HepG2 (cell line): ENCODE data around the gene CCR2. TPM values are rescaled to one million over a fixed set of nuclear protein-coding genes. Genes with fewer than 3 reads are reported as not detected.

Experiments used
- ATAC-seq: fragments of 200-7000 bp; cut with Tn5 transposase; 3 replicates; pipeline ENCODE4 v1.9.1; 2020; ENCODE audit warnings: mild to moderate bottlenecking, moderate library complexity
- BruUV-seq: library from RNA; stranded (reverse); fragments of 400-500 nt; replicated peaks from 2 replicates; lab custom pipeline; 2021; lab: Mats Ljungman, UMichigan
- CTCF ChIA-PET: fragments of 300-600 bp; formaldehyde crosslinking; extraction: SDS; loops from one replicate; lab custom pipeline; 2021; ENCODE audit warnings: low total read pairs, inconsistent platforms, low intra/inter-chr PET ratio; lab: Yijun Ruan, JAX
- POLR2A ChIA-PET: fragments of 350-600 bp; sonication (Branson Sonifier 250); formaldehyde crosslinking; loops from one replicate; lab custom pipeline; 2020; ENCODE audit warnings: antibody characterized with exemption, inconsistent platforms; lab: Yijun Ruan, JAX
- DNase-seq: peaks from one replicate; pipeline ENCODE4 v3.0.0-alpha.2; 2015; ENCODE audit warnings: low spot score
- FAIRE-seq: peaks from 3 replicates; lab custom pipeline; 2011; peaks lifted over from hg19 to GRCh38; lab: Jason Lieb, UNC
- H2AFZ ChIP-seq: one replicate; pipeline ENCODE4 v1.6.1; 2011; ENCODE audit warnings: low read length, inconsistent platforms
- H3K27ac ChIP-seq: fragments of 300-600 bp; 3 replicates; pipeline ENCODE4 v1.8.0; 2011; ENCODE audit warnings: mixed run types, mild to moderate bottlenecking, mixed read lengths, low read length, inconsistent platforms; ENCODE audit not compliant: insufficient read depth; ENCODE audit errors: extremely low read length
- H3K27me3 ChIP-seq, 2 experiments: fragments of 200-600 bp in 1 of 2; 2 replicates in 1 of 2; 3 replicates in 1 of 2; pipeline versions ENCODE4 v1.6.0 to v1.8.0; 2011; ENCODE audit warnings: low read length in 2 of 2, mild to moderate bottlenecking in 2 of 2, moderate library complexity in 2 of 2, inconsistent platforms in 1 of 2; ENCODE audit not compliant: insufficient read depth in 2 of 2, control insufficient read depth in 1 of 2
- H3K36me3 ChIP-seq, 2 experiments: fragments of 200-600 bp in 1 of 2; replicated peaks in 1 of 2; 2 replicates in 1 of 2; 3 replicates in 1 of 2; pipeline versions ENCODE4 v1.5.1 to v1.8.0; 2011; ENCODE audit warnings: low read length in 2 of 2, inconsistent platforms in 1 of 2; ENCODE audit not compliant: insufficient read depth in 2 of 2, control insufficient read depth in 1 of 2
- H3K4me1 ChIP-seq: 2 replicates; pipeline ENCODE4 v1.5.1; 2012; ENCODE audit warnings: low read length, inconsistent platforms; ENCODE audit not compliant: insufficient read depth
- H3K4me2 ChIP-seq: 2 replicates; pipeline ENCODE4 v1.6.0; 2011; ENCODE audit warnings: low read depth, low read length, inconsistent platforms
- H3K4me3 ChIP-seq, 3 experiments: fragments of 200-600 bp in 1 of 3; sonication (generic), shearing (Covaris generic) in 1 of 3; replicated peaks in 1 of 3; 2 replicates each; pipeline ENCODE4 v1.5.1; 2011 to 2016; ENCODE audit warnings: low read length in 3 of 3, inconsistent platforms in 2 of 3, low read depth in 2 of 3, mild to moderate bottlenecking in 2 of 3, control low read depth in 1 of 3, mixed read lengths in 1 of 3; ENCODE audit not compliant: insufficient read depth in 1 of 3
- H3K79me2 ChIP-seq: one replicate; pipeline ENCODE4 v1.6.1; 2011; ENCODE audit warnings: low read length, inconsistent platforms; ENCODE audit not compliant: insufficient read depth
- H3K9ac ChIP-seq: 2 replicates; pipeline ENCODE4 v1.6.0; 2011; ENCODE audit warnings: mild to moderate bottlenecking, low read depth, low read length, inconsistent platforms; ENCODE audit not compliant: insufficient read depth
- H3K9me3 ChIP-seq: 2 replicates; pipeline ENCODE4 v1.5.1; 2012; ENCODE audit warnings: mild to moderate bottlenecking, low read length
- H4K20me1 ChIP-seq: 2 replicates; pipeline ENCODE4 v1.6.0; 2011; ENCODE audit warnings: inconsistent platforms, mild to moderate bottlenecking, low read length, moderate library complexity; ENCODE audit not compliant: insufficient read depth
- ELF3 ChIP-seq: IDR thresholded peaks from 2 replicates; pipeline ENCODE4 v1.6.1; 2016; ENCODE audit warnings: missing genetic modification reagents, missing compliant biosample characterization
- HES4 ChIP-seq: sonication (generic); formaldehyde crosslinking; IDR thresholded peaks from 2 replicates; pipeline ENCODE4 v1.9.0; 2021; ENCODE audit warnings: mild to moderate bottlenecking, missing genetic modification reagents, borderline replicate concordance
- MIER2 ChIP-seq: IDR thresholded peaks from 2 replicates; pipeline ENCODE4 v1.6.1; 2016; ENCODE audit warnings: missing biosample characterization, missing genetic modification reagents
- NR2F1 ChIP-seq, 2 experiments: fragments of 450-650 bp in 1 of 2; formaldehyde crosslinking in 1 of 2; IDR thresholded peaks; 2 replicates each; pipeline versions ENCODE4 v1.5.0 to v1.6.1; 2016 to 2020; ENCODE audit warnings: mild to moderate bottlenecking in 1 of 2, missing compliant biosample characterization in 1 of 2, missing genetic modification reagents in 1 of 2, moderate library complexity in 1 of 2
- RXRA ChIP-seq: sonication (generic); formaldehyde crosslinking; IDR thresholded peaks from 2 replicates; pipeline ENCODE4 v1.5.1; 2020; ENCODE audit warnings: missing genetic modification reagents
- SALL1 ChIP-seq: sonication (generic); formaldehyde crosslinking; IDR thresholded peaks from 2 replicates; pipeline ENCODE4 v1.8.0; 2022; ENCODE audit warnings: mild to moderate bottlenecking, missing genetic modification reagents
- SSRP1 ChIP-seq: IDR thresholded peaks from 2 replicates; pipeline ENCODE4 v1.6.1; 2016; ENCODE audit warnings: control low read depth
- TBX2 ChIP-seq: sonication (generic); formaldehyde crosslinking; IDR thresholded peaks from 2 replicates; pipeline ENCODE4 v1.5.0; 2020; ENCODE audit warnings: missing genetic modification reagents, mild to moderate bottlenecking, borderline replicate concordance
- ZNF501 ChIP-seq: sonication (generic); formaldehyde crosslinking; IDR thresholded peaks from 2 replicates; pipeline ENCODE4 v1.5.1; 2020; ENCODE audit warnings: mild to moderate bottlenecking, moderate library complexity, missing genetic modification reagents
- ZNF557 ChIP-seq: sonication (generic); formaldehyde crosslinking; IDR thresholded peaks from 2 replicates; pipeline ENCODE4 v1.4.0; 2020; ENCODE audit warnings: missing genetic modification reagents
- ZNF607 ChIP-seq: sonication (generic); formaldehyde crosslinking; IDR thresholded peaks from 2 replicates; pipeline ENCODE4 v1.5.1; 2020; ENCODE audit warnings: missing genetic modification reagents, mild to moderate bottlenecking, borderline replicate concordance
- ZNF782 ChIP-seq: sonication (generic); formaldehyde crosslinking; IDR thresholded peaks from 2 replicates; pipeline ENCODE4 v1.4.0; 2020; ENCODE audit warnings: missing genetic modification reagents, mild to moderate bottlenecking, borderline replicate concordance
- WGBS: methylation state at CpG from one replicate; pipeline ENCODE4 v1.1.6; 2017; ENCODE audit warnings: low lambda C conversion rate; 5-methylcytosine and 5-hydroxymethylcytosine counted together
- in situ Hi-C: cut with HindIII; loops from 2 replicates; pipeline ENCODE4 v1.10.0; 2017; ENCODE audit warnings: low pct_unique_long_range_greater_than_20kb; ENCODE audit not compliant: extremely low pct_ligation_motif_present
- intact Hi-C: fragments of 100-400 bp; cut with micrococcal nuclease; formaldehyde crosslinking; loops from one replicate; pipeline ENCODE4 v1.10.0; 2022; ENCODE audit not compliant: unreplicated experiment
- polyA plus RNA-seq, 8 experiments: library from polyadenylated mRNA; depleted of rRNA in 3 of 8; stranded (reverse) in 7 of 8; unstranded in 1 of 8; fragments of >200 nt; fragmentation: Illumina TruSeq in 4 of 8; extraction: Trizol in 4 of 8; gene quantifications; 2 replicates each; pipeline versions ENCODE4 v1.2.1 to v1.2.3, GENCODE V29; 2011 to 2016; ENCODE audit warnings: low read depth in 4 of 8, missing spikeins in 1 of 8, mixed read lengths in 1 of 8; ENCODE audit not compliant: insufficient read depth in 1 of 8
- total RNA-seq, 5 experiments: library from RNA; depleted of rRNA; stranded (reverse); fragments of >200 nt; fragmentation: Illumina TruSeq; extraction: Trizol; gene quantifications; 2 replicates each; pipeline ENCODE4 v1.2.3, GENCODE V29; 2016; ENCODE audit warnings: low read depth in 1 of 5
- TF ChIP-seq, protein P1 (sequence below): sonication (generic); formaldehyde crosslinking; IDR thresholded peaks from 2 replicates; pipeline ENCODE4 v1.4.0; 2020; ENCODE audit warnings: missing genetic modification reagents
- TF ChIP-seq, protein P2 (sequence below): sonication (generic); formaldehyde crosslinking; IDR thresholded peaks from 2 replicates; pipeline ENCODE4 v1.4.0; 2020; ENCODE audit warnings: missing genetic modification reagents

CCR2 gene
- total and polyA plus RNA-seq, 2 of the 13 experiments (the other 11 are each of a cell fraction or from before 2014, with no cell fraction given), result not detected

DNA sequence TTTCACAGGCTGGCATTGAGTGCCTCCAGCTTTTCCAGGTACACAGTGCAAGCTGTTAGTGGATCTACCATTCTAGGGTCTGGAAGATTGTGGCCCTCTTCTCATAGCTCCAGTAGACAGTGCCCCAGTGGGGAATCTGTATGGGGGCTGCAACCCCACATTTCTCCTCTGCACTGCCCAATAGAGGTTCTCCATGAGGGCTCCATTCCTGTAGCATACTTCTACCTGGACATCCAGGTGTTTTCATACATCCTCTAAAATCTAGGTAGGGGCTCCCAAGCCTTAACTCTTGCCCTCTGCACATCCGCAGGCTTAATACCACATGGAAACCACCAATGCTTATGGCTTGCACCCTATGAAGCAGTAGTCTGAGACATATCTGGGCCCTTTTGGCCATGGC is 15.1 kb upstream of the CCR2 start:
- no peak for FAIRE-seq
- Histone ChIP-seq H3K9me3 (peaks cover 29% of the 10 kb centered on the region), H4K20me1 (no peaks in the 10 kb centered on the region), H3K4me2 (no peak overlapping the region), H3K9ac (no peak overlapping the region), H3K79me2 (no peaks in the 10 kb centered on the region), H3K4me1 (no peaks in the 10 kb centered on the region), H3K27me3 (no peaks in the 10 kb centered on the region), H2AFZ (no peak overlapping the region), H3K4me3 (no peak overlapping the region), H3K36me3 (no peaks in the 10 kb centered on the region), H3K27ac (no peak overlapping the region)
- intact Hi-C loops (no loop called here), in situ Hi-C loops (no loop called here)
- ATAC-seq, result no peak
- WGBS, result 0% methylated on average over 1 of the region's 1 CpG
- no peak for TF ChIP-seq SSRP1
- TF ChIP-seq NR2F1 (CRISPR knock-in tag; IDR thresholded peaks at IDR 0.05), result no peak
- no peak for TF ChIP-seq HES4 (CRISPR knock-in tag)
- no peak for TF ChIP-seq ZNF501 (CRISPR knock-in tag)
- TF ChIP-seq ZNF782 (CRISPR knock-in tag), result no peak
- no peak for TF ChIP-seq MIER2
- no peak for TF ChIP-seq TBX2 (CRISPR knock-in tag)
- TF ChIP-seq ELF3 (CRISPR knock-in tag), result no peak
- TF ChIP-seq, protein P1, sequence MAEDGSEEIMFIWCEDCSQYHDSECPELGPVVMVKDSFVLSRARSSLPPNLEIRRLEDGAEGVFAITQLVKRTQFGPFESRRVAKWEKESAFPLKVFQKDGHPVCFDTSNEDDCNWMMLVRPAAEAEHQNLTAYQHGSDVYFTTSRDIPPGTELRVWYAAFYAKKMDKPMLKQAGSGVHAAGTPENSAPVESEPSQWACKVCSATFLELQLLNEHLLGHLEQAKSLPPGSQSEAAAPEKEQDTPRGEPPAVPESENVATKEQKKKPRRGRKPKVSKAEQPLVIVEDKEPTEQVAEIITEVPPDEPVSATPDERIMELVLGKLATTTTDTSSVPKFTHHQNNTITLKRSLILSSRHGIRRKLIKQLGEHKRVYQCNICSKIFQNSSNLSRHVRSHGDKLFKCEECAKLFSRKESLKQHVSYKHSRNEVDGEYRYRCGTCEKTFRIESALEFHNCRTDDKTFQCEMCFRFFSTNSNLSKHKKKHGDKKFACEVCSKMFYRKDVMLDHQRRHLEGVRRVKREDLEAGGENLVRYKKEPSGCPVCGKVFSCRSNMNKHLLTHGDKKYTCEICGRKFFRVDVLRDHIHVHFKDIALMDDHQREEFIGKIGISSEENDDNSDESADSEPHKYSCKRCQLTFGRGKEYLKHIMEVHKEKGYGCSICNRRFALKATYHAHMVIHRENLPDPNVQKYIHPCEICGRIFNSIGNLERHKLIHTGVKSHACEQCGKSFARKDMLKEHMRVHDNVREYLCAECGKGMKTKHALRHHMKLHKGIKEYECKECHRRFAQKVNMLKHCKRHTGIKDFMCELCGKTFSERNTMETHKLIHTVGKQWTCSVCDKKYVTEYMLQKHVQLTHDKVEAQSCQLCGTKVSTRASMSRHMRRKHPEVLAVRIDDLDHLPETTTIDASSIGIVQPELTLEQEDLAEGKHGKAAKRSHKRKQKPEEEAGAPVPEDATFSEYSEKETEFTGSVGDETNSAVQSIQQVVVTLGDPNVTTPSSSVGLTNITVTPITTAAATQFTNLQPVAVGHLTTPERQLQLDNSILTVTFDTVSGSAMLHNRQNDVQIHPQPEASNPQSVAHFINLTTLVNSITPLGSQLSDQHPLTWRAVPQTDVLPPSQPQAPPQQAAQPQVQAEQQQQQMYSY (CRISPR knock-in tag), result no peak
- TF ChIP-seq ZNF557 (CRISPR knock-in tag), result no peak
- TF ChIP-seq, protein P2, sequence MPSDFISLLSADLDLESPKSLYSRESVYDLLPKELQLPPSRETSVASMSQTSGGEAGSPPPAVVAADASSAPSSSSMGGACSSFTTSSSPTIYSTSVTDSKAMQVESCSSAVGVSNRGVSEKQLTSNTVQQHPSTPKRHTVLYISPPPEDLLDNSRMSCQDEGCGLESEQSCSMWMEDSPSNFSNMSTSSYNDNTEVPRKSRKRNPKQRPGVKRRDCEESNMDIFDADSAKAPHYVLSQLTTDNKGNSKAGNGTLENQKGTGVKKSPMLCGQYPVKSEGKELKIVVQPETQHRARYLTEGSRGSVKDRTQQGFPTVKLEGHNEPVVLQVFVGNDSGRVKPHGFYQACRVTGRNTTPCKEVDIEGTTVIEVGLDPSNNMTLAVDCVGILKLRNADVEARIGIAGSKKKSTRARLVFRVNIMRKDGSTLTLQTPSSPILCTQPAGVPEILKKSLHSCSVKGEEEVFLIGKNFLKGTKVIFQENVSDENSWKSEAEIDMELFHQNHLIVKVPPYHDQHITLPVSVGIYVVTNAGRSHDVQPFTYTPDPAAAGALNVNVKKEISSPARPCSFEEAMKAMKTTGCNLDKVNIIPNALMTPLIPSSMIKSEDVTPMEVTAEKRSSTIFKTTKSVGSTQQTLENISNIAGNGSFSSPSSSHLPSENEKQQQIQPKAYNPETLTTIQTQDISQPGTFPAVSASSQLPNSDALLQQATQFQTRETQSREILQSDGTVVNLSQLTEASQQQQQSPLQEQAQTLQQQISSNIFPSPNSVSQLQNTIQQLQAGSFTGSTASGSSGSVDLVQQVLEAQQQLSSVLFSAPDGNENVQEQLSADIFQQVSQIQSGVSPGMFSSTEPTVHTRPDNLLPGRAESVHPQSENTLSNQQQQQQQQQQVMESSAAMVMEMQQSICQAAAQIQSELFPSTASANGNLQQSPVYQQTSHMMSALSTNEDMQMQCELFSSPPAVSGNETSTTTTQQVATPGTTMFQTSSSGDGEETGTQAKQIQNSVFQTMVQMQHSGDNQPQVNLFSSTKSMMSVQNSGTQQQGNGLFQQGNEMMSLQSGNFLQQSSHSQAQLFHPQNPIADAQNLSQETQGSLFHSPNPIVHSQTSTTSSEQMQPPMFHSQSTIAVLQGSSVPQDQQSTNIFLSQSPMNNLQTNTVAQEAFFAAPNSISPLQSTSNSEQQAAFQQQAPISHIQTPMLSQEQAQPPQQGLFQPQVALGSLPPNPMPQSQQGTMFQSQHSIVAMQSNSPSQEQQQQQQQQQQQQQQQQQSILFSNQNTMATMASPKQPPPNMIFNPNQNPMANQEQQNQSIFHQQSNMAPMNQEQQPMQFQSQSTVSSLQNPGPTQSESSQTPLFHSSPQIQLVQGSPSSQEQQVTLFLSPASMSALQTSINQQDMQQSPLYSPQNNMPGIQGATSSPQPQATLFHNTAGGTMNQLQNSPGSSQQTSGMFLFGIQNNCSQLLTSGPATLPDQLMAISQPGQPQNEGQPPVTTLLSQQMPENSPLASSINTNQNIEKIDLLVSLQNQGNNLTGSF (CRISPR knock-in tag), result no peak
- TF ChIP-seq ZNF607 (CRISPR knock-in tag), result no peak
- TF ChIP-seq RXRA (CRISPR knock-in tag), result no peak
- TF ChIP-seq SALL1 (CRISPR knock-in tag), result no peak
- BruUV-seq, result no TSS peak
- CTCF ChIA-PET, result no interaction called here
- POLR2A ChIA-PET, result no interaction called here
- no peak for DNase-seq
